ENCODE results near the gene HTT.

The HTT gene

GRCh38 chr4:3287271-3287971 is 212.9 kb downstream of the HTT start:
- Histone ChIP-seq H3K4me2 (ENCODE audit: low read depth, low read length, poor library complexity, severe bottlenecking) (no peak overlapping the region), H3F3A (ENCODE audit: low read depth) (no peaks in the 10 kb centered on the region), H2AFZ (ENCODE audit: low read length) (no peak overlapping the region), H3K9me2 (replicated peaks; ENCODE audit: low read depth, low read length) (no peaks in the 10 kb centered on the region), H3K4me1 (ENCODE audit: insufficient read depth, low read length, poor library complexity, severe bottlenecking) (peaks cover 7% of the 10 kb centered on the region), H3K9me3 (ENCODE audit: insufficient read depth, low read depth, low read length) (no peaks in the 10 kb centered on the region), H3K79me2 (ENCODE audit: insufficient read depth, low read length) (no peaks in the 10 kb centered on the region), H3K27me3 (ENCODE audit: insufficient read depth, low read length, poor library complexity, severe bottlenecking) (no peaks in the 10 kb centered on the region), H3K9ac (ENCODE audit: low read depth, low read length, poor library complexity, severe bottlenecking) (no peak overlapping the region), H3K4me3 (ENCODE audit: low read length, poor library complexity, severe bottlenecking) (no peak overlapping the region), H4K20me1 (ENCODE audit: insufficient read depth, low read length, poor library complexity, severe bottlenecking) (no peaks in the 10 kb centered on the region), H3K36me3 (ENCODE audit: insufficient read depth, low read length) (no peaks in the 10 kb centered on the region)
- TF ChIP-seq CTCF (conservative IDR thresholded peaks at IDR 0.05; ENCODE audit: low read length) (no peak), EZH2phosphoT487 (IDR thresholded peaks at IDR 0.05; ENCODE audit: borderline replicate concordance) (no peak)

- H3K9me2 ChIP-seq (replicated peaks; ENCODE audit: low read depth, low read length), result no peaks in the 10 kb centered on the region
- no peaks in the 10 kb centered on the region for H3K27me3 ChIP-seq (ENCODE audit: insufficient read depth, low read length, poor library complexity, severe bottlenecking)
- TF ChIP-seq EZH2phosphoT487 (IDR thresholded peaks at IDR 0.05; ENCODE audit: borderline replicate concordance) (no peak), CTCF (conservative IDR thresholded peaks at IDR 0.05; ENCODE audit: low read length) (no peak)
- H3K9ac ChIP-seq (ENCODE audit: low read depth, low read length, poor library complexity, severe bottlenecking), result no peak overlapping the region
- H2AFZ ChIP-seq (ENCODE audit: low read length), result no peak overlapping the region
- no peak overlapping the region for H3K4me3 ChIP-seq (ENCODE audit: low read length, poor library complexity, severe bottlenecking)
- peaks cover 7% of the 10 kb centered on the region for H3K4me1 ChIP-seq (ENCODE audit: insufficient read depth, low read length, poor library complexity, severe bottlenecking)
- H4K20me1 ChIP-seq (ENCODE audit: insufficient read depth, low read length, poor library complexity, severe bottlenecking), result no peaks in the 10 kb centered on the region
- no peaks in the 10 kb centered on the region for H3K36me3 ChIP-seq (ENCODE audit: insufficient read depth, low read length)
- no peak overlapping the region for H3K4me2 ChIP-seq (ENCODE audit: low read depth, low read length, poor library complexity, severe bottlenecking)
- no peaks in the 10 kb centered on the region for H3K9me3 ChIP-seq (ENCODE audit: insufficient read depth, low read depth, low read length)
- H3K79me2 ChIP-seq (ENCODE audit: insufficient read depth, low read length), result no peaks in the 10 kb centered on the region
- H3F3A ChIP-seq (ENCODE audit: low read depth), result no peaks in the 10 kb centered on the region
Measured at GRCh38 chr4:3287972-3288570, 213.6 kb downstream of the HTT start.

- H3K4me3 ChIP-seq (ENCODE audit: low read length, poor library complexity, severe bottlenecking), result no peak overlapping the region
- peaks cover 8% of the 10 kb centered on the region for H3K4me1 ChIP-seq (ENCODE audit: insufficient read depth, low read length, poor library complexity, severe bottlenecking)
- TF ChIP-seq EZH2phosphoT487 (IDR thresholded peaks at IDR 0.05; ENCODE audit: borderline replicate concordance), result no peak
- TF ChIP-seq CTCF (conservative IDR thresholded peaks at IDR 0.05; ENCODE audit: low read length), result no peak
- H3K9me2 ChIP-seq (replicated peaks; ENCODE audit: low read depth, low read length), result no peaks in the 10 kb centered on the region
- H4K20me1 ChIP-seq (ENCODE audit: insufficient read depth, low read length, poor library complexity, severe bottlenecking), result no peaks in the 10 kb centered on the region
- peaks cover 4% of the 10 kb centered on the region for H3K79me2 ChIP-seq (ENCODE audit: insufficient read depth, low read length)
- no peaks in the 10 kb centered on the region for H3K9me3 ChIP-seq (ENCODE audit: insufficient read depth, low read depth, low read length)
- no peaks in the 10 kb centered on the region for H3F3A ChIP-seq (ENCODE audit: low read depth)
- H2AFZ ChIP-seq (ENCODE audit: low read length), result no peak overlapping the region
- no peak overlapping the region for H3K4me2 ChIP-seq (ENCODE audit: low read depth, low read length, poor library complexity, severe bottlenecking)
- no peaks in the 10 kb centered on the region for H3K36me3 ChIP-seq (ENCODE audit: insufficient read depth, low read length)
- H3K9ac ChIP-seq (ENCODE audit: low read depth, low read length, poor library complexity, severe bottlenecking), result no peak overlapping the region
- no peaks in the 10 kb centered on the region for H3K27me3 ChIP-seq (ENCODE audit: insufficient read depth, low read length, poor library complexity, severe bottlenecking)
Measured at GRCh38 chr4:3288571-3289094, 214.2 kb downstream of the HTT start.

All from Loucy (cell line).